Panc1 (cell line): ENCODE measurements around the gene SLC22A5.

Experiments used
- CTCF ChIP-seq: fragments of 450-650 bp; IDR thresholded peaks from 2 replicates; pipeline ENCODE4 v1.5.1; 2017; ENCODE audit warnings: mild to moderate bottlenecking
- POLR2AphosphoS5 ChIP-seq: IDR thresholded peaks from 2 replicates; pipeline ENCODE4 v1.6.1; 2012; ENCODE audit warnings: mild to moderate bottlenecking, low read depth, low read length, moderate library complexity

- TF ChIP-seq CTCF (no peak), POLR2AphosphoS5 (no peak)
Observed at GRCh38 chr5:132444061-132444460, 74.6 kb downstream of the SLC22A5 start.
